Right lobe of liver (tissue), 6 donors: ENCODE measurements around the gene FIGLA. TPM values are rescaled to one million over a fixed set of nuclear protein-coding genes. Genes with fewer than 3 reads are reported as not detected.

Source experiments
- ATAC-seq, 4 donors: fragments of 200-7000 bp; cut with Tn5 transposase; one replicate each; pipeline ENCODE4 v1.9.1; 2020; ENCODE audit warnings: mild to moderate bottlenecking in 4 of 4, moderate library complexity in 4 of 4
- DNase-seq, 3 donors: peaks; one replicate each; pipeline ENCODE4 v3.0.0-alpha.2; 2020
- H3K27ac ChIP-seq, 3 donors: fragments of 200-600 bp; one replicate each; pipeline ENCODE4 v1.8.0; 2022
- H3K27me3 ChIP-seq, 2 donors: fragments of 200-600 bp; one replicate each; pipeline ENCODE4 v1.8.0; 2022
- H3K36me3 ChIP-seq, 4 donors: fragments of 200-600 bp; sonication (generic) in 1 of 4; one replicate each; pipeline versions ENCODE4 v1.5.1 to v1.8.0; 2017 to 2022; ENCODE audit warnings: control low read depth in 1 of 4
- H3K4me1 ChIP-seq, 4 donors: fragments of 200-600 bp; sonication (generic) in 1 of 4; one replicate each; pipeline versions ENCODE4 v1.5.1 to v1.8.0; 2017 to 2022; ENCODE audit warnings: control low read depth in 1 of 4
- H3K4me3 ChIP-seq, 3 donors: fragments of 200-600 bp; one replicate each; pipeline ENCODE4 v1.8.0; 2022
- H3K9me3 ChIP-seq, 4 donors: fragments of 200-600 bp; sonication (generic) in 1 of 4; one replicate each; pipeline versions ENCODE4 v1.5.1 to v1.8.0; 2017 to 2022; ENCODE audit warnings: control low read depth in 1 of 4
- CTCF ChIP-seq, 4 donors: fragments of 200-600 bp in 3 of 4; fragments of 450-650 bp in 1 of 4; IDR thresholded peaks; one replicate each; pipeline versions ENCODE4 v1.5.1 to v1.8.0; 2016 to 2022; ENCODE audit warnings: antibody characterized with exemption in 4 of 4, mild to moderate bottlenecking in 2 of 4
- POLR2A ChIP-seq: fragments of 450-650 bp; IDR thresholded peaks from one replicate; pipeline ENCODE4 v1.6.1; 2017; ENCODE audit warnings: antibody characterized with exemption, mild to moderate bottlenecking
- WGBS: methylation state at CpG from one replicate; pipeline ENCODE4 v1.1.6; 2018; ENCODE audit warnings: low coverage, low lambda C conversion rate; ENCODE audit not compliant: insufficient coverage; ENCODE audit errors: missing lambda C conversion rate; 5-methylcytosine and 5-hydroxymethylcytosine counted together
- intact Hi-C, 2 donors: fragments of 100-400 bp; cut with DNase I; formaldehyde crosslinking; loops; one replicate each; pipeline versions ENCODE4 v1.11.2 to v1.14.1; 2022
- total RNA-seq, 6 experiments: library from RNA; depleted of rRNA in 2 of 6; stranded (reverse); fragments of >200 nt in 2 of 6; fragmentation: NEBNext Ultra II Directional in 3 of 6; extraction: Animal tissue kit (Norgen Biotek cat#: 25700) in 3 of 6; gene quantifications; one replicate each; pipeline versions ENCODE4 v1.1.0 to v1.2.4, GENCODE V29; 2016 to 2023
- donor health status: DM: no; HTN: yes; CAD: no.
- donor health status: DM: no; HTN: no; CAD: no.
- donor health status: DM: no; HTN: no; CAD: no.
- donor health status: DM: no; HTN: yes; CAD: no.
- donor health status: DM: no; HTN: yes; CAD: no.

FIGLA gene
- total RNA-seq, 6 experiments from 2014 or later = not detected

GRCh38 chr2:70775141-70775540 is 15.3 kb downstream of the FIGLA start:
- Histone ChIP-seq H3K4me1 (no peaks in the 10 kb centered on the region), H3K36me3 (no peaks in the 10 kb centered on the region), H3K27me3 (no peaks in the 10 kb centered on the region), H3K27ac (no peak overlapping the region), H3K4me3 (no peak overlapping the region), H3K9me3 (no peaks in the 10 kb centered on the region)
- no peak for DNase-seq
- no peak for ATAC-seq
- intact Hi-C loops = no loop called here
- WGBS = 50% methylated on average over 2 of the region's 2 CpGs
- no peak for TF ChIP-seq CTCF (IDR thresholded peaks at IDR 0.05)
- TF ChIP-seq POLR2A = no peak

- TF ChIP-seq POLR2A = no peak
- TF ChIP-seq CTCF (IDR thresholded peaks at IDR 0.05) = no peak
- ATAC-seq (no peak), DNase-seq (no peak)
- peaks cover 0 to 4% (median 0%) of the 10 kb centered on the region in 4 donors for H3K4me1 ChIP-seq
- intact Hi-C loops = no loop called here
- H3K9me3 ChIP-seq = no peaks in the 10 kb centered on the region
- no peak overlapping the region for H3K27ac ChIP-seq
- no peak overlapping the region for H3K4me3 ChIP-seq
- 43% methylated on average over 1 of the region's 2 CpGs for WGBS
- H3K36me3 ChIP-seq = no peaks in the 10 kb centered on the region
- H3K27me3 ChIP-seq = peaks cover 2 to 4% of the 10 kb centered on the region in 2 donors
Observed at GRCh38 chr2:70772486-70773155, 17.8 kb downstream of the FIGLA start.

- TF ChIP-seq CTCF (IDR thresholded peaks at IDR 0.05) = no peak
- no peak for TF ChIP-seq POLR2A
- 71% methylated on average over 2 of the region's 2 CpGs for WGBS
Observed at GRCh38 chr2:70771446-70771845, 19.0 kb downstream of the FIGLA start.

DNA sequence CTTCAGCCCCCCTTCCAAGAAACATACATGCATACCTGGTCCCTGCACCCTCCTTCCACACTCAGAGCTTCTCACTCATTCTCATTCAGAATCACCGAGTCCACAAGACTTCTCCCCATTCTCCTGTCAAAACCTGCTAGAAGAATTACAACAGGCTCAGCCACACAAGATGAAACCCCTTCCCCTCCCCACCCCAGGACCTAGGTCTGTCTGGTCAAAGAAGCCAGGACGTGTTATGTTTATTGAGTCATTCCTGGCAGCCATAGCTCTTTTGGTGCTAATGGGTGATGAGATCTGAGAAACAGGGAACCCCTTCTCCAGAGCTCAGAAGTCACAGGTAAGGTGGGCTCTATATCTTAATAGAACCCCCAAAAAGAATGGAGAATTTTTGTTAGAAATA is 21.0 kb downstream of the FIGLA start:
- 67% methylated on average over 1 of the region's 2 CpGs for WGBS
- H3K4me3 ChIP-seq = no peak overlapping the region
- H3K4me1 ChIP-seq = peaks cover 0 to 13% (median 0%) of the 10 kb centered on the region in 4 donors
- H3K27ac ChIP-seq = no peak overlapping the region
- intact Hi-C loops = no loop called here
- ATAC-seq = no peak
- H3K36me3 ChIP-seq = no peaks in the 10 kb centered on the region
- peaks cover 11 to 12% of the 10 kb centered on the region in 2 donors for H3K27me3 ChIP-seq
- no peak for DNase-seq
- no peaks in the 10 kb centered on the region for H3K9me3 ChIP-seq
- no peak for TF ChIP-seq POLR2A
- TF ChIP-seq CTCF (IDR thresholded peaks at IDR 0.05) = no peak

More at GRCh38 chr2:70771446-70771845, 19.0 kb downstream of the FIGLA start:
- Histone ChIP-seq H3K9me3 (no peaks in the 10 kb centered on the region), H3K27ac (no peak overlapping the region), H3K4me1 (peaks cover 0 to 13% (median 0%) of the 10 kb centered on the region in 4 donors), H3K4me3 (no peak overlapping the region), H3K36me3 (no peaks in the 10 kb centered on the region), H3K27me3 (peaks cover 11% of the 10 kb centered on the region in 2 donors)
- DNase-seq = no peak
- intact Hi-C loops = no loop called here
- ATAC-seq = no peak
